VCaP (cell line): ENCODE data around the gene CLASP1.
"Not testable (repeated sequence)": the region's sequence is repeated elsewhere in the genome, so short reads cannot be mapped to it uniquely, and the experiment has no call there.

Experiments used
- H3K27ac ChIP-seq: fragments of 450-650 bp; 2 replicates; pipeline ENCODE4 v1.5.1; 2017
- TF ChIP-seq, protein P1 (sequence below): fragments of 450-650 bp; conservative IDR thresholded peaks from 2 replicates; pipeline ENCODE4 v1.5.1; 2017; ENCODE audit warnings: mild to moderate bottlenecking, moderate library complexity

Gene CLASP1

GRCh38 chr2:121644715-121645114, 4.5 kb downstream of the CLASP1 start:
- no peak overlapping the region for H3K27ac ChIP-seq
- TF ChIP-seq, protein P1, sequence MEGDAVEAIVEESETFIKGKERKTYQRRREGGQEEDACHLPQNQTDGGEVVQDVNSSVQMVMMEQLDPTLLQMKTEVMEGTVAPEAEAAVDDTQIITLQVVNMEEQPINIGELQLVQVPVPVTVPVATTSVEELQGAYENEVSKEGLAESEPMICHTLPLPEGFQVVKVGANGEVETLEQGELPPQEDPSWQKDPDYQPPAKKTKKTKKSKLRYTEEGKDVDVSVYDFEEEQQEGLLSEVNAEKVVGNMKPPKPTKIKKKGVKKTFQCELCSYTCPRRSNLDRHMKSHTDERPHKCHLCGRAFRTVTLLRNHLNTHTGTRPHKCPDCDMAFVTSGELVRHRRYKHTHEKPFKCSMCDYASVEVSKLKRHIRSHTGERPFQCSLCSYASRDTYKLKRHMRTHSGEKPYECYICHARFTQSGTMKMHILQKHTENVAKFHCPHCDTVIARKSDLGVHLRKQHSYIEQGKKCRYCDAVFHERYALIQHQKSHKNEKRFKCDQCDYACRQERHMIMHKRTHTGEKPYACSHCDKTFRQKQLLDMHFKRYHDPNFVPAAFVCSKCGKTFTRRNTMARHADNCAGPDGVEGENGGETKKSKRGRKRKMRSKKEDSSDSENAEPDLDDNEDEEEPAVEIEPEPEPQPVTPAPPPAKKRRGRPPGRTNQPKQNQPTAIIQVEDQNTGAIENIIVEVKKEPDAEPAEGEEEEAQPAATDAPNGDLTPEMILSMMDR = no peak

- H3K27ac ChIP-seq = no peak overlapping the region
- TF ChIP-seq, protein P1 = no peak
These were observed 5.4 kb downstream of the CLASP1 start for GRCh38 chr2:121643877-121644276.

DNA sequence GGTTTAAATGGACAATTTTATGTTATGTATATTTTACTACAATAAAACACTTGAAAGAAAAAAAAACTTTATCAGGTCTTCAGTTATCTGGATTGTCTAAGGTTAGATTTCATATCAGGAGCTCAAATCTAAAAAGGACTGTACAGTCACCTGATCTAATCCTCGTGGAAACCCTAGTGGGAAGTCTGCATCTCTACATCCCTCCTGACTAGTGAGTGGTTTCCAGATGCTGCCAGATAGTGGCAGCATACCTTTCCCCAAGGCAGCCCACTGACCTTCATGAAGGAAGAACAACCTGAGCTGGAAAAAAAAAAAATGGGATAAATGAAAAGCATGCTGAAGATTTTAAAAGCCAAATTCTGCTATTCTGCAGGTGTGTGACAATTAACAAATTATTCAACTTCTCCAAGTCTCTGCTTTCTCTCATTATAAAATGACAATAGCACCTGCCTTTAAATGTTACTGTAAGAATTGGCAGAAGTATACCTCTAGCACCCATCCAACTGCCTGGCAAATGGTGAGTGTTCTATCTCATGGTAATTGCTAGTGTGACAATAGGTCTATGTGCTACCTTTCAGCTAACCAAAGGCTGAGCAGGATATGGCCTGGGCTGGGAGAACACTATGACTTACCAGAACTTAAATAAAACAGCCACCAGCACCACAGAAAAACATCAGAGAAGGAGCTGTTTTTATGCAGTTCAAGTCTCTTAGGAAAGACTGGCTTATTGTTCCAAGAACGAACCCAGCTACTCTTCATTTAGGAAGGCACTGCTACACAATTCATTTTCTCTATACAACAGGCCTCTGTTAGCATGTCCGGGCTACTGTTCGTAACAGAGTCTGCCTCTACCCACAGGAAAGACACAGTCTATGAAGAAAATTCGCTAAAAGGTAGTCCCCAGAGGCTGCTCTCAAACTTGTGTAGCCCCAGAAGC, 8.6 kb downstream of the CLASP1 start:
- no peak overlapping the region for H3K27ac ChIP-seq
- TF ChIP-seq, protein P1 = peak; percentile 32

- not testable (repeated sequence) for H3K27ac ChIP-seq
These were observed 9.4 kb downstream of the CLASP1 start for GRCh38 chr2:121639846-121640245.

GRCh38 chr2:121638333-121638732, 10.9 kb downstream of the CLASP1 start:
- H3K27ac ChIP-seq = no peak overlapping the region
- TF ChIP-seq, protein P1 = no peak

DNA sequence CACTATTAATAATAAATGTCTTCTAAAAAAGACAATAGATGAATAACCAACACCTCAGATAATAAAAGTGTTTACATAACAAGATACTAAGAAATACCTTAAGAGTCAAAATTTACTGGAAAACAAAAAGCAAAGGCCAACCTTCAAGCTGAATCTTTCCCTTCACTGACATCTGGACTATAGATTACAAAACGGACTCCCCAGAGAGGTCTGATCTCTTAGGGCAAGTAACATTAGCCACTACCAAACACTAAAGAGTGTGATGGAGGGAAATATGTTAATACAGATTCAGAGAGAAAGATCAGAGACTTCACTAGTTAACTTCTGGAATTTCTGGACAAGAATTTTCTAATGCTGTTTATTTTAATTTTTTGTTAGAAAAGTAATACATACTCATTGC, 13.9 kb downstream of the CLASP1 start:
- peak overlapping the region; percentile 80 for H3K27ac ChIP-seq
- TF ChIP-seq, protein P1 = no peak

DNA sequence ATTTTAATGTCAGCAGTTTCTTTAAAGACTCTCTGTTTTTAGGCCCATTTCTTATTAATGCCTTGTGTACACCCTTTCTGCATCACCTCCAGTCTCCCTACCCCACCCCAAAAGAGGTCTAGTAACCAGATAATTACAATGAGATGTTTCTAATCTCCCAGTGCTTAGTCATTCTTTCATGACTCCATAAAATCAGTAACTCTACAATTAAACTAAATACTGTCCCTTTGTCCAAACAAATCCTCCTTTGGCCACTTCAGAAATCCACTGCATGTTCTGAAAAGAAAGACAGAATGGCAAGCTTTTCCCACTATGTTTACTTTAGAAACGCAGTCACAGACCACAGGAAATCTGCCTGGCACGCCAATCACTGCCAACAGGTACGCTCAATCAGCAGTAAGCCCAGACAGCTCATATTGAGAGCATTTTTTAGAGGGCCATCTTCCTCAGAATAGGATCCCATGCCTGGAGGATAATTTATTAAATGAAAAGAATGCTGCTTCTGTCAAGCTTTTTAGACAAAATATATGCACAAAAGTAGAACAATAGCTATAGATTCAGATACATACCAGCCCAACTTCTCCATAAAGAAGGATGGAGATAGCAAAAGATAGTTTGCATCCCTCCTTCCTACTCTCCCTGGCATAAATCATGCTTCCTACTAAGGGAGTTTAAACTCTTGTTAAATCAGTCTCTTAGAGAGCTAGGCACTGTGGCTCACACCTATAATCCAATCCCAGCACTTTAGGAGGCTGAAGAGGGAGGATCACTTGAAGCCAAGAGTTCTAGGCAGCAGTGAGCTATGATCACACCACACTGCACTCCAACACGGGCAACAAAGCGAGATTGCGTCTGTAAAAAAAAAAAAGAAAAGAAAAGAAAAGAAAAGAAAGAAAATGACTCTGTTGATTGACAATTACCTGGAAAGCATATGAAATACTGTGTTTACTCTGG, 14.6 kb downstream of the CLASP1 start:
- H3K27ac ChIP-seq = peak overlapping the region; percentile 80

More for the DNA sequence above, 14.6 kb downstream of the CLASP1 start:
- TF ChIP-seq, protein P1 = no peak
